ENCODE results near the gene TLE2.
A peak's percentile ranks its signal among the peaks of the same experiment; 100 is the strongest.
"Not testable (repeated sequence)": the region's sequence is repeated elsewhere in the genome, so short reads cannot be mapped to it uniquely, and the experiment has no call there.

Gene TLE2

GRCh38 chr19:3012059-3012458, 17.0 kb downstream of the TLE2 start:
- DNase-seq = not testable (repeated sequence)

- DNase-seq = no peak
These were observed 18.2 kb downstream of the TLE2 start for GRCh38 chr19:3010871-3011270.

GRCh38 chr19:3008994-3009393, 20.1 kb downstream of the TLE2 start:
- no peak for DNase-seq

- no peak for DNase-seq
These were observed 21.1 kb downstream of the TLE2 start for GRCh38 chr19:3007975-3008374.

GRCh38 chr19:3006075-3006767, 22.9 kb downstream of the TLE2 start:
- no peak for DNase-seq

GRCh38 chr19:3005345-3005744, 23.7 kb downstream of the TLE2 start:
- DNase-seq = no peak

- no peak for DNase-seq
These were observed 24.6 kb downstream of the TLE2 start for GRCh38 chr19:3004522-3004921.

- no peak for DNase-seq
These were observed 26.0 kb downstream of the TLE2 start for GRCh38 chr19:3003046-3003445.

- no peak for DNase-seq
These were observed 27.8 kb downstream of the TLE2 start for GRCh38 chr19:3001235-3001800.

GRCh38 chr19:2998642-2999041, 30.4 kb downstream of the TLE2 start:
- DNase-seq = no peak

GRCh38 chr19:2997720-2998119, 31.4 kb downstream of the TLE2 start:
- DNase-seq = no peak

GRCh38 chr19:2994588-2995131, 34.4 kb downstream of the TLE2 start:
- DNase-seq = no peak

- no peak for DNase-seq
These were observed 35.5 kb downstream of the TLE2 start for GRCh38 chr19:2993579-2993978.

GRCh38 chr19:2992958-2993357, 36.1 kb downstream of the TLE2 start:
- DNase-seq = no peak

GRCh38 chr19:2992333-2992732, 36.7 kb downstream of the TLE2 start:
- not testable (repeated sequence) for DNase-seq

- DNase-seq = no peak
These were observed 39.7 kb downstream of the TLE2 start for GRCh38 chr19:2989236-2989946.

GRCh38 chr19:2988568-2988967, 40.5 kb downstream of the TLE2 start:
- DNase-seq = no peak

- no peak for DNase-seq
These were observed 41.3 kb downstream of the TLE2 start for GRCh38 chr19:2987797-2988196.

- DNase-seq = no peak
These were observed 42.0 kb downstream of the TLE2 start for GRCh38 chr19:2986951-2987524.

GRCh38 chr19:2984215-2984528, 44.9 kb downstream of the TLE2 start:
- DNase-seq = no peak

- peak; percentile 81 for DNase-seq
These were observed 45.5 kb downstream of the TLE2 start for GRCh38 chr19:2983351-2984214.

- DNase-seq = no peak
These were observed 46.1 kb downstream of the TLE2 start for GRCh38 chr19:2982983-2983350.

GRCh38 chr19:2982561-2982960, 46.5 kb downstream of the TLE2 start:
- DNase-seq = no peak

Data from NCI-H187 treated with DMSO at 0.1 percent for 48 hours (cell line).